Stimulated activated CD8-positive, alpha-beta memory T cell treated with anti-CD3 and anti-CD28 coated beads, Interleukin-4, amount 100 ng/mL, for 48 hours (primary cell): Measurements from ENCODE around the gene CXCL1.

Source experiments
- DNase-seq: peaks from one replicate; pipeline ENCODE4 v3.0.0-alpha.2; 2020

CXCL1 gene

DNA sequence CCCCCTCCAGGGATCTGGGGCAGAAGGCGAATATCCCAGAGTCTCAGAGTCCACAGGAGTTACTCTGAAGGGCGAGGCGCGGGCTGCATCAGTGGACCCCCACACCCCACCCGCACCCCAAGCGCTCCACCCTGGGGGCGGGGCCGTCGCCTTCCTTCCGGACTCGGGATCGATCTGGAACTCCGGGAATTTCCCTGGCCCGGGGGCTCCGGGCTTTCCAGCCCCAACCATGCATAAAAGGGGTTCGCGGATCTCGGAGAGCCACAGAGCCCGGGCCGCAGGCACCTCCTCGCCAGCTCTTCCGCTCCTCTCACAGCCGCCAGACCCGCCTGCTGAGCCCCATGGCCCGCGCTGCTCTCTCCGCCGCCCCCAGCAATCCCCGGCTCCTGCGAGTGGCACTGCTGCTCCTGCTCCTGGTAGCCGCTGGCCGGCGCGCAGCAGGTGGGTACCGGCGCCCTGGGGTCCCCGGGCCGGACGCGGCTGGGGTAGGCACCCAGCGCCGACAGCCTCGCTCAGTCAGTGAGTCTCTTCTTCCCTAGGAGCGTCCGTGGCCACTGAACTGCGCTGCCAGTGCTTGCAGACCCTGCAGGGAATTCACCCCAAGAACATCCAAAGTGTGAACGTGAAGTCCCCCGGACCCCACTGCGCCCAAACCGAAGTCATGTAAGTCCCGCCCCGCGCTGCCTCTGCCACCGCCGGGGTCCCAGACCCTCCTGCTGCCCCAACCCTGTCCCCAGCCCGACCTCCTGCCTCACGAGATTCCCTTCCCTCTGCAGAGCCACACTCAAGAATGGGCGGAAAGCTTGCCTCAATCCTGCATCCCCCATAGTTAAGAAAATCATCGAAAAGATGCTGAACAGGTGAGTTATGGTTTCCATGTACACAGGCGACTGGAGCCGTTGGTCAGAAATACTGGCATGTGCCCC is at the start of gene CXCL1:
CXCL1 (plus strand) TSS at position 264 of the 926 bp plus-strand sequence; CDS start at position 342, 78 bp downstream.
- no peak for DNase-seq

DNA sequence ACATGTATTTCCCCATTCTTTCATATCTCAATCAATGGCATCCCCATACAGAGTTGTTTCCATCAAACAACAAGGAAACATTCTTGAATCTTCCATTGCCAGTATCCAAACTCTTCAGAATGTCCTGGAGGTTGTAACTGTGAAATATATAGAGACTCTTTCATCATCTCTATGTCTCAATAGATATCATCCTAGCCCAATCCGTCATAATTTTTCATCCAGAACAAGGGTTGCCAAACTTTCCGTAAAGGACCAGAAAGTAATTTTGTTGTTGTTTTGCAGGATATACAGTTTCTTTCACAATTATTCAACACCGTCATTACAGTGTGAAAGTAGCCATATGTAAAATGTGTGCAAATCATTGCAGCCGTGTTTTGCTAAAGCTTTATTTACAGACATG is 47.9 kb upstream of the CXCL1 start:
- no peak for DNase-seq

DNA sequence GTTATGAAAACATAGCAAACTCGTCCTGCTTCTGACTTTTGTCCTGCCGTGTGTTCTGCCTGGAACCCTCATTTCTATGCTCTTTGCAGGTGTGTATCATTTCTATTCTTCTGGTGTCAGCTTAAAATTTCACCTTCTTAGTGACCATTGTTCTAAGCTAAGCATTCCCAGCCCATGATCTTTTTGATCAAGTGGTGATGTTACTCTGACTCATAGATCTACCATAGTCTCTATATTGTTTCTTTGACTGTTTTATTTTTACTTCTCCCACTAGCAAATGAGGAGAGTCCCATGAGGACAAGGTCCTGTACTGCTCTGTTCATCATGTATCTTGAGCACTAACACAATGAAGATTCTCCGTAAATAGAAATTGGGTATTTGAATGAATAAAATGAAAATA is 46.8 kb upstream of the CXCL1 start:
- DNase-seq: no peak

DNA sequence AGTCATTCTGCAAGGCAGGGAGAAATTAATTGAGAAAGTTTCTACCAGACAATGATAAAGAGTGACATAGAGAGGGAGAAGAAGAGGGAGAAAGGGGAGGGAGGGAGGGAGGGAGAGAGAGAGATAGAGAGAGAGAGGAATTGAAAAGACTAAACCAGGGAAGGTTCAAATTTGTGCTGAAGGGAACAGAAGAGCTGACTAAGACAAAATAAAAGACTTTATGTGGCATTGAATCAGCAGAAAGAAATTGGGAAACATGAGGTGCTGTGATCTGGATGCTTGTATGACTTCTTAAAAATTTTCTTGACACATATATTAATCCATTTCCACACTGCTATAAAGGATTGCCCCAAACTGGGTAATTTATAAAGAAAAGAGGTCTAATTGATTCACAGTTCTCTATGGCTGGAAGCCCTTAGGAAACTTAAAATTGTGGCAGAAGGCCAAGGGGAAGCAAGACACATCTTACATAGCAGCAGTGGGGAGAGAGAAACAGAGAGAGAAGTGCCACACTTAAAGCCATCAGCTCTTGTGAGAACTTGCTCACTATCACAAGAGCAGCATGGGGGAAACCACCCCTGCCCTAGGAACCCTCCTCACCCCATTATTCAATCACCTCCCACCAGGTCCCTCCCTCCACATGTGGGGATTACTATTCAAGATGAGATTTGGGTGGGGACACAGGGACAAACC is 46.2 kb upstream of the CXCL1 start:
- no peak for DNase-seq

DNA sequence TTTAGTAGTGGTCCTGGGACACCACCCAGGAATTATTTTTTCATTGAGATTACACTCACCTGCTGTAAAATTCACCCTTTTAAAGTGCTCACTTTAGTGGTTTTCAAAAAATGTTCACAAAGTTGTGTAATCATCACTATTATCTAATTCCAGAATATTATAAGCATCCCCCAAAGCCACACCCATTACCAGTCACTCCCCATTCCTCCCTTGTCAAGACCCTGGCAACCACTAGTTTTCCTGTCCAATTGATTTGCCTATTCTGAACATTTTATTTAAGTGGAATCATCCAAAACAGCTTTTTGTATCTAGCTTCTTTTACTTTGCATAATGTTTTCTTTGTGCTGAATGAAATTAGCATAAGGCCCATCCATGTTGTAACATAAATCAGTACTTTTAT is 45.4 kb upstream of the CXCL1 start:
- no peak for DNase-seq

DNA sequence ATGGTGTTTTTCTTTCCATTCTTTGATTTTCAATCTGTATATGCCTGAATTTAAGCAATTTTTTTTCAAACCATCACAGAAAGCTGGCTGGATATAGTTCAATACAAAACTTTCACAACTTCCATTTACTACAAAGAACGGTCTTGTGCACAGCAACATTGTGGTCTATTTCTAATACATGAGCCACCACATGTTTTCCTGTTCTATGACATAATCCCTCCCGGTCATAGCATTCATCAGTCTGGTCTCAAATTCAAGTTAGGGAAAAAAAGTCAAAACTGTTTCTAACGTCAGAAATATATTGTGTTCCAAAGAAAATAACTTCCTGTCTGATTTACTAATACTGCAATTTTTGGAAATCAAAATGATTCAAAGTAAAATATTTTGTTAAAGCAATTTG is 40.2 kb upstream of the CXCL1 start:
- no peak for DNase-seq

DNA sequence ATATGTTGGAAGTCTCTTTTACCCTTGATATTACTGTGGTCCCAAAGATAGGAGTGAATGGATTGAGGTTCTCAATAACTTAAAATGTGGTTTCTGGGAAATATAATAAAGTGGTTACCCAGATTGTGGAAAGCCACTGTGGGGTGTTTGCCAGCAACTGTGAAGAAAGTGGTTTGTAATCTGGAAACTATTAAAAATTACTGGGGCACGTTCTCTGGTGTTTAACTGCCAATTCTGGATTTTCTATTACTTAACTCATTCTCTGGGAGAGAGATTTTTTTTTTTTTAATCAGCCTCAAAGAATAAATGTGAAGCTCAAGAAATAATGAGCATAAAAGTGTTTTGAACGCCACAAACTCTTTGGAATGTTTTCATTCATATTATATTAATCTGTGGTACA is 37.6 kb upstream of the CXCL1 start:
- no peak for DNase-seq

DNA sequence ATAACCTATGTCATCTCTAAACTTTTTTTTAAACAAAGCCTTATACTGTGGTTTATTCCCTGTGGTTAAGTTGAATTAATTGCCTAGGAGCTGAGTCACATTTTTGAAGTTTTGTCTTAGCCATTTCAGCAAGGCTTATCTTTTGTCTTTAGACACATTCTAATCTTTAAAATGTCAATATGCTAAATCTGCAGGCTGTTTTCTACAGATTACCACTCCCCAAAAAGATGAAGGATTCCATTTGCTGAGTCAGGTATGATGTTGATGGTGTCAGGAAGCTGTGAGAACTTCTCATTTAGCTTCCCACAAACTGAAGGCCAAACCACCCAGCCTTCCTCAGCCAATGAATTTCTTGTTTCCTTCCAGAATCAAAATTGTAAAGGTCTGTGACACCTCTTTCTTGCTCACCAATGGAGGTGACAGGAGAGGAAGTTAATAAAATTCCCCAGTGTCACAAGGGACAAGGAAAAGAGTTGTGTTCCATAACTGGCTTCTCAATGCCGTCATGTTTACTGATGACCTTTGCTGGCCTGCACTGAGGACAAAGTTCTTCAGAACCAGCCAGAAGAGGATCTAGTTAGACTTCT is 36.4 kb upstream of the CXCL1 start:
- no peak for DNase-seq

DNA sequence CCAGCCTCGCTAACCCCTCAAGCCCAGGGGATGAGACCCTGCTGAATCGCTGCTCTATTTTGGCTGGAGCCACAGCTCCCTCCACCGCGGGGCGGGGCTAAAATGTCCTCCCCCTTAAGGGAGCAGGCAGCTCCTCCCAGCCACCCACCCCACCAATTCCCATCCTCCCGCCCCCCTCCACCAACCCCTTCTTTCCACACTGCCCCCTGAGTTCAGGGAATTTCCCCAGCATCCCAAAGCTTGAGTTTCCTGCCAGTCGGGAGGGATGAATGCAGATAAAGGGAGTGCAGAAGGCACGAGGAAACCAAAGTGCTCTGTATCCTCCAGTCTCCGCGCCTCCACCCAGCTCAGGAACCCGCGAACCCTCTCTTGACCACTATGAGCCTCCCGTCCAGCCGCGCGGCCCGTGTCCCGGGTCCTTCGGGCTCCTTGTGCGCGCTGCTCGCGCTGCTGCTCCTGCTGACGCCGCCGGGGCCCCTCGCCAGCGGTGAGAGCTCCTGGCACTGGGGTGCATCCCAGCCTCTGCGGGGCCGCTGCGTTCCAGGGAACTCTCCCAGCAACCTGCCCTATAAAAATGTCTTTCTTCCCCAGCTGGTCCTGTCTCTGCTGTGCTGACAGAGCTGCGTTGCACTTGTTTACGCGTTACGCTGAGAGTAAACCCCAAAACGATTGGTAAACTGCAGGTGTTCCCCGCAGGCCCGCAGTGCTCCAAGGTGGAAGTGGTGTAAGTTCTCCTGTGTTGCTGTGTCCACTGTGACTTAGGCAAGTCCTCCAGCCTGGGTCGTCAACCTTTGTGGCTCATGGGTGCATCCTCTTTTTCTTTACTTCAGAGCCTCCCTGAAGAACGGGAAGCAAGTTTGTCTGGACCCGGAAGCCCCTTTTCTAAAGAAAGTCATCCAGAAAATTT is 32.6 kb upstream of the CXCL1 start, which contains the start of gene CXCL6:
CXCL6 (plus strand) TSS at position 306 of the 907 bp plus-strand sequence; CDS start at position 379, 73 bp downstream.
- DNase-seq: no peak

DNA sequence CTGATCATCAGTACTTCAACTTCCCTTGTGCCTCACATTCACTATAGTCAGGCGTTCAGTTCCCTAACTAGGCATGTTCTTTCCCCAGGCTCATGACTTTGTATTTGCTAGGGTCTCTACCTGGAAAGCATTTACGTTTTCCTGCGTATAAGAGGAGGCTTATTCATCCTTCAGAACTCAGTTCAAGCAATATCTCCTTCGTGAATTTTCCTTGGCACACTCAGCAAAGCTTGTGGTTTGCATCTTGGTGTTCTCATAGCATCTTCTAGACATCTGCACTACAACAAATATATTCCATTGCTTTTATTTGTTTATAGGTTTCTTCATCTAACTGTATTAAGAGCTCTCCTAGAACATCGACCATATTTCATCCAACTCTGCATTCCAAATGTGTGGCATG is 30.1 kb upstream of the CXCL1 start:
- no peak for DNase-seq

DNA sequence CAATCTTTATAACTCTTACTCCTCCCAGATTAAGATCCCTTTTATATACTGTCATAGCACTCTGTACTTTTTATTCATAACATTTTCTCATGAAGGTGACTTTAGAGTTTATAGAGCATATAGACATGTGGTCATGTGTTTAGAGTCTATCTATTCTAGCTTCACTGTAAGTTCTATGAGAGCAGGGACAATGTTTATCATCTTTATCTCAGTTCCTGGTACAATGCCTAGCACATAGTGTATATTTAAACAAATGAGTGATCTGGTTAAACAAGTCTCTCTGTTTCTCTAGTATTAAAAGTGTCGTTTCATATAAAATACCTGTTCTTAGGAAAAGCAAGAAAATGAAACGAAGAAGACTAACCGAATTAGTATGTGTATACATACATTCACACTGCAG is 29.5 kb upstream of the CXCL1 start:
- DNase-seq: no peak

DNA sequence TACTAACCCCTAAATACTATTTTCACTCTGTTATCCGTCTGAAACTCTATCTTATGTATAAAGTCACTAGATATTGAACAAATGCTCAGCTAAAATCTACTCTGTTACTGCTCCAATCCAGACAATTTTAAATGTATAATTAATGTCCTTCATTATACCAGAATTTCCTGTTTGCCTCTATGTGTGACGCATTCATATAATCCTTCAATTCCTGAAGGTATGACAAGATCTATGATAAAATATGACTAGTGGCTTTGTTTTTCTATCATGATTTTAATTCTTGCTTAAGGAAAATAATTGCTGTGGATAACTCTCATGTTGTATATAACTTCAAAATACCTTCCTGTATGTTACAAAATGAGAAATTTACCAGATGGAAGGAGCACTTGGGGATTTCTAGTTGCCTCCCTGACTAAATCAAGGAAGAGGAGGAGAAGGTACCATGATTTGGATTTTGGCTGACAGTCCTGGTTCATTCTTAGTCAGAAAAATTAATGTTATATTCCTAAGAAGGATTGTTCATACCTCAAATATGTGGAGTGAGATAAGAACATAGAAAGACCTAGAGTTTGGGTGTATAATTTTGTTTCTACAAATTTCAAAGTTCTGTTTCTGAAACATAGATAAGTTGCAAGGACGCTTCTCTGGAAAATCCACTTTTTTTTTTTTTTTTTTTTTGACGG is 27.8 kb upstream of the CXCL1 start:
- no peak for DNase-seq

DNA sequence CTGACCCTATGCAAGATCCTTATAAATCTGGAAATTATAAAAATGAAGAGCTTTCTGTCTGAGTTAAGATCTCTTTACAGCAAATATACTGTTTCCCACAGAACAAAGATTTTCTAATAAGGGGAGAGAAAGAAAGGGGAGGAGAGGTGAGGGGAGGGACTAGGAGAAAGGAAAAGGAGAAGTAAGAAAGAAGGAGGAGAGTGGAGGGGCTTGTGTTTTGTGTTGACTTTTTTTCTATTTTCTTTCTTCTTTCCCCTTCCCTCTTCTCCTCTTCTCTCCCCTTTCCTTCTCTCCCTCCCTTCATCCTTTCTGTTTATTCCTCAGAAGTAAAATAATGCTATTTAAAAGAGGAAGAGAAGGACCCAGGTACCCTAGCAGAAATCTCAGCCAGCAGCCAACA is 26.5 kb upstream of the CXCL1 start:
- no peak for DNase-seq

DNA sequence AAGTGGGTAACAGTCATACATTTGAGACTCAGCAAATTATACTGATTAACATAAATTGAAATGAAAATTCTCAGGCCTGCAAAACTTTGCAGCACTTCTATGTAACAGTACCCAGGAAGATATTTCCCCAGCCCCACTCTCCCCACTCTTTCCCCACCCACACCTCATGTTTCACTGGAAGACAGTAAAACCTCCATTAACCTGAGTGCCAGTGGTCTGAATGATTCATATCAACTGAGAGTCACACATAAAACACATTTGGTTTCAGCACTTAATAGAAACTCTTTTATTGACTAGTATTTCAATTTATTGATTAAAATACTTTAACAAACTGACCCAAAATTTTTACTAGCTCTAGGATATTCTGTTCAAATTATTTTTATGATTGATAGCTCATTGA is 25.8 kb upstream of the CXCL1 start:
- no peak for DNase-seq

DNA sequence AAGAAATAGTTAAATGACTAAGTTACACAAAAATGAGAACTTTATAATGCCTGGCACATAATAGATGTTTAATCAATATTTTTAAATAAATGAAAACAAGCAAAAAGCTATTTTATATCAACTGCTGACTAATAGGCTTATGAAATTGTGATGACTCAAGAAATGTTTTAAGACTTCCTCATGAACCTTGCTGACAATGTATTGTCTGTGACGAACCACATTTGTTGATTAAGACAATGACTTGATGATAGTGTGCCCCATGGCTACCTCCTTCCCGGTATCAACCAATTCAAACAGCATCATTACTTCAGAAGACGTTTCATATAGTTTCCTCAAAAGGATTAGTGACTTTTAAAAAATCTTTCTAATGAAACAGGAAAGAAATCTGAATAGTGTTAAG is 24.8 kb upstream of the CXCL1 start:
- DNase-seq: no peak

DNA sequence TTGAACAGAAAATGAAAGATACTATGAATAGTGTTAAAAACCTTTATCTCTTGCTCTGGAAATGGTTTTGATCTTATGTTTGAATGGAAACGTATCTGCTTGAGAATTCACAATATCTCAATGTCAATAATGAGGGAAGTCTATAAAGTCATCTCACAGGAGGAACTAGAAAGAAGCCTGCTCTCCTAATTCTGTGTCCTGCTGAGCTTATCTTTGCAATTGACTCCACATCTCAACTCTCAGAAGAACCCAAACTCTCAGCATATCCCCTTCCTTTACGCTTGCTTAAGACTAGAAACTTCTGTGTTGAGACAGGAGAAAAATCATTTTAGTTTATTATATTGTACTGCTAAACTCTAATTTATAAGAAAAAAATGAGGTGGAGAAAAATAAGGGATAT is 24.4 kb upstream of the CXCL1 start:
- DNase-seq: no peak

DNA sequence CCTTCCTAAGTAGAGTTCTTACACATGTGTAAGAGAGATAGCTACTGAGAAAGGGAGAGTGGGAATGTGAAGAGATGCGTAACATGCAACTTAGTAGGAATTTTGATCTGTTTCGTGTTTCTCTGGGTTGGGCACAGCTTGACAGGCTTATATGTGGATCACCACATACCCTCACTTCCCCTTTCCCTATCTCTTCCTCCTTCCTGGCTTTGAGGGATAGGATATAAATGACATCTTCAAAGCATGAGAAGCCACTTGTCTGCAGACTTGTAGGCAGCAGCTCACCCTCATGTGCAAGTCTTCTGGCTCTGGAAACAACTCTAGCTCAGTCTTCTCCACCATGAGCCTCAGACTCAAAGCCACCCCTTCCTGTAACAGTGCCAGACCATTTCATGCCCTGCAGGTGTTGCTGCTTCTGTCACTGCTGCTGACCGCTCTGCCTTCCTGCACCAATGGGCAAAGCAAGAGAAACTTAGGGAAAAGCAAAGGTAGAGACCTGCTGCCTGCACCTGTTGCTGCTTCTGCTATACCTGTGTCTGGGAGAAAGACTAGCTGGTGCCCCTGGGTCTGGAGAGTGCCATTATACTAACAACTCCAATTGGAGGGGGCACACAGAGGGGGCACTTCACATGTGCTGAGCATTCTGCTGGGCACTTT is 21.5 kb upstream of the CXCL1 start:
- DNase-seq: no peak

DNA sequence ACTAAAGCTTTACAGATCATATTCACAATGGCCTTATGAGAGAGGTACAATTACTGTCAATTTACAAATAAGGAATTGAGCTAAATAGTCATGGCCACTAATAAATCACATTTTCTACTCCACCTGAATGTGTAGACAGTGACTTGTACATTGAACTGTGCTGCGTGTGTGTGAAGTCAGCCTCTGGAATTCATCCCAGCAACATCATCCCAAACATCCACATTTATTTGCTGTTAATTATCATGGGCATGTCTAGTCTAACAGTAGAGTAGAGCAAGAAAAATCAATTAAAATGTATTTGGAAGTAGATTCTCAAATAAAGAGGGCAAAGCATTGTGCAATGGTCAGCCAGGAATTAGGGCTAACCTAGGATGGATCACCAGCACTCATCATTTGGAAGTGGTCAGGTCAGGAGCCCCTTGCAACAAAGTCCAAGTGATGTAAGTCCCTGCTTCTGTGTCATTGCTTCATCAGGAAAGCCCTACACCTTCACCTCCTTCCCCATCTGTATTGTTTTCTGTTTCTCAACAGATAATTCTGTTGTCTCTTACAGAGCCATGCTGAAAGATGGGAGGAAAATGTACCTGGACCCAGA is 20.9 kb upstream of the CXCL1 start:
- DNase-seq: no peak

DNA sequence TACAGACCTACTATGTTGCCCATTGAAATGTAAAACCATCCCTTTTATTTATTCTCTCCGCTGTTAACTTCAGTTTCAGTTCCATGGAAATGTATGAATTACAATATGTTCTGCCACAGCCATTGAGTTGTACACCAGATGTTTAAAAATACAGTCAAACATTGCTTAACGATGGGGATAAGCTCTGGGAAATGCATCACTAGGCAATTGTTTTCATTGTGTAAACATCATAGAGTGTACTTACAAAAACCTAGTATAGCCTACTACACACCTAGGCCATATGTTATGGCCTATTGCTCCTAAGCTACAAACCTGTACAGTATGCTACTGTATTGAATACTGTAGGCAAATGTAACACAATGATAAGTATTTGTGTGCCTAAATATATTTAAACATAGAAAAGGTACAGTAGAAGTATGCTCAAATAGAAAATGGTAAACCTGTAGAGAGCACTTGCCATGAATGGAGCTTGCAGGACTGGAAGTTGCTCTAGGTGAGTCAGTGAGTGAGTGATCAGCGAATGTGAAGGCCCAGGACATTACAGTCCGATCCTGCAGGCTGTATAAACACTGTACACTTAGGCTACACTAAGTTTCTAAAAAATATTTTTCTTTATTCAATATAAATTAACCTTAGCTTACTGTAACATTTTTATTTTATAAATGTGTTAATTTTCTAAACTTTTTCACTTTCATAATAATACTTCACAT is 18.8 kb upstream of the CXCL1 start:
- no peak for DNase-seq

DNA sequence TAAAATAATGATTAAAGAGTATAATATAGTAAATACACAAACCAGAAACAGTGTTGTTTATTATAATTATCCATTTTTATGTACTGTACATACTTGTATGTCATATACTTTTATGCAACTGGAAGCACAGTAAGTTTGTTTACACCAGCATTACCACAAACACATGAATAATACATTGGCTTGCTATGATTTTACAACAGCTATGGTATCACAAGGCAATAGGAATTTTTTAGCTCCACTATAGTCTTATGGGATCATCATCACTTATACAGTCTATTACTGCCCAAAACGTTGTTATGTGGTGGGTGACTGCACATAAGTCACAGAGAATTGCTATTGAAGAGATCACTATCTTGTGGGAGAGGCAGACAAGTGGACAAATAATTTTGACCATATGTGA is 17.9 kb upstream of the CXCL1 start:
- no peak for DNase-seq

DNA sequence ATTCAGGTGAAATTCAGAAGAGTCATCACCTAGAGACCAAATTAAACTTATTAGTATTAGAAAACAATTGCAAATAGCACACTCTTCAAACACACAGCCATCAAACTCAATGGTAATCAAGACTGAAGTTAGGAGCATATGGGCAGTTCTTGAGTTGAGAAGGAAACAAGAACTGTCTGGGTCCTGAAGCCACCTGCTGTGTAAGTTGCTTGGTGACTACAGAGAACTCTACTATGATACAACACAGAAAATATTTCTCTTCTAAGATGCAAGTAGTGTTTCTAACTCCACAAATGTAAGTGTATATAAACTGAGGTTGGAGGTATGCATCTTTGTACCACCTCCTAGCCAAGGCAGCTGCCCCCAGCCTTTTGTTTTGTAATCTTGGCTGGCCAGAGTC is 16.4 kb upstream of the CXCL1 start:
- DNase-seq: no peak
